GM12878 (cell line): ENCODE data around the gene OR6X1. TPM values are rescaled to one million over a fixed set of nuclear protein-coding genes. Genes with fewer than 3 reads are reported as not detected.

Experiments
- ATAC-seq: fragments of 200-7000 bp; cut with Tn5 transposase; 3 replicates; pipeline ENCODE4 v1.9.1; 2020; ENCODE audit warnings: mild to moderate bottlenecking, moderate library complexity
- BruUV-seq: library from RNA; stranded (reverse); fragments of 400-500 nt; replicated peaks from 2 replicates; lab custom pipeline; 2021; lab: Mats Ljungman, UMichigan
- CTCF ChIA-PET: fragments of 300-600 bp; sonication (Branson Sonifier 250); formaldehyde crosslinking; extraction: SDS; loops from one replicate; lab custom pipeline; 2021; ENCODE audit warnings: inconsistent platforms; lab: Yijun Ruan, JAX
- POLR2A ChIA-PET: fragments of 350-600 bp; formaldehyde crosslinking; extraction: SDS; loops from one replicate; lab custom pipeline; 2021; ENCODE audit warnings: inconsistent platforms; lab: Charles Lee
- RAD21 ChIA-PET: fragments of 300-600 bp; sonication (Branson Sonifier 250); formaldehyde crosslinking; loops from one replicate; lab custom pipeline; 2023; ENCODE audit warnings: antibody characterized with exemption; ENCODE audit not compliant: unreplicated experiment; lab: Charles Lee
- SMC1A ChIA-PET: fragments of 300-600 bp; sonication (Branson Sonifier 250); formaldehyde crosslinking; loops from one replicate; lab custom pipeline; 2023; ENCODE audit not compliant: unreplicated experiment, uncharacterized antibody; lab: Charles Lee
- DNase-seq: peaks from one replicate; pipeline ENCODE4 v3.0.0-alpha.2; 2011; ENCODE audit warnings: low read depth, low spot score
- FAIRE-seq: peaks from 3 replicates; lab custom pipeline; 2011; peaks lifted over from hg19 to GRCh38; lab: Jason Lieb, UNC
- H2AFZ ChIP-seq: 2 replicates; pipeline ENCODE4 v1.6.0; 2011; ENCODE audit warnings: low read depth, low read length, control low read depth; ENCODE audit not compliant: control insufficient read depth
- H3K27ac ChIP-seq: 2 replicates; pipeline ENCODE4 v1.5.1; 2011; ENCODE audit warnings: control low read depth; ENCODE audit not compliant: control insufficient read depth, insufficient read depth
- H3K27me3 ChIP-seq, 2 experiments: replicated peaks in 1 of 2; 2 replicates each; pipeline versions ENCODE4 v1.6.0 to v1.6.1; 2011; ENCODE audit warnings: low read length in 1 of 2; ENCODE audit not compliant: control insufficient read depth in 2 of 2, insufficient read depth in 2 of 2
- H3K36me3 ChIP-seq, 2 experiments: 2 replicates each; pipeline ENCODE4 v1.5.1; 2011; ENCODE audit warnings: low read length in 1 of 2; ENCODE audit not compliant: control insufficient read depth in 2 of 2, insufficient read depth in 2 of 2
- H3K4me1 ChIP-seq: 2 replicates; pipeline ENCODE4 v1.6.1; 2011; ENCODE audit warnings: mild to moderate bottlenecking, low read length, moderate library complexity, mixed read lengths; ENCODE audit not compliant: control insufficient read depth, insufficient read depth
- H3K4me2 ChIP-seq: 2 replicates; pipeline ENCODE4 v1.6.0; 2011; ENCODE audit warnings: control low read depth; ENCODE audit not compliant: control insufficient read depth, insufficient read depth
- H3K4me3 ChIP-seq: fragments of 200-600 bp; sonication (generic); 2 replicates; pipeline ENCODE4 v1.5.1; 2016
- H3K79me2 ChIP-seq: 2 replicates; pipeline ENCODE4 v1.6.0; 2011; ENCODE audit warnings: low read length; ENCODE audit not compliant: control insufficient read depth, insufficient read depth
- H3K9ac ChIP-seq: 2 replicates; pipeline ENCODE4 v1.8.0; 2011; ENCODE audit warnings: low read length, control low read depth, mixed read lengths; ENCODE audit not compliant: control insufficient read depth, insufficient read depth
- H3K9me3 ChIP-seq: replicated peaks from 3 replicates; pipeline ENCODE4 v1.5.1; 2011; ENCODE audit warnings: mild to moderate bottlenecking, low read length; ENCODE audit not compliant: control insufficient read depth, insufficient read depth
- H4K20me1 ChIP-seq: 2 replicates; pipeline ENCODE4 v1.6.0; 2011; ENCODE audit not compliant: control insufficient read depth, insufficient read depth
- CEBPB ChIP-seq, 2 experiments: fragments of 150-350 bp in 1 of 2; IDR thresholded peaks; 2 replicates each; pipeline ENCODE4 v1.6.1; 2012 to 2014; ENCODE audit warnings: low read depth in 2 of 2, low read length in 2 of 2, borderline replicate concordance in 1 of 2, inconsistent platforms in 1 of 2
- CHD2 ChIP-seq: IDR thresholded peaks from 2 replicates; pipeline ENCODE4 v1.6.1; 2011; ENCODE audit warnings: low read depth, low read length, improper control_type of control experiment, borderline replicate concordance
- HCFC1 ChIP-seq: fragments of 150-350 bp; IDR thresholded peaks from 2 replicates; pipeline ENCODE4 v1.6.1; 2014; ENCODE audit warnings: low read length
- IKZF1 ChIP-seq: fragments of 450-650 bp; conservative IDR thresholded peaks from 2 replicates; pipeline ENCODE4 v1.6.1; 2017; ENCODE audit warnings: antibody characterized with exemption, mild to moderate bottlenecking
- KLF5 ChIP-seq: fragments of 450-650 bp; IDR thresholded peaks from 2 replicates; pipeline ENCODE4 v1.6.1; 2014; ENCODE audit warnings: mild to moderate bottlenecking; ENCODE audit not compliant: partially characterized antibody
- MAX ChIP-seq: IDR thresholded peaks from 2 replicates; pipeline ENCODE4 v1.6.1; 2012; ENCODE audit warnings: low read depth, low read length, improper control_type of control experiment
- MYB ChIP-seq: fragments of 150-350 bp; IDR thresholded peaks from 2 replicates; pipeline ENCODE4 v1.6.1; 2014; ENCODE audit warnings: mild to moderate bottlenecking, low read depth, low read length, borderline replicate concordance
- NR2F1 ChIP-seq: fragments of 450-650 bp; conservative IDR thresholded peaks from 2 replicates; pipeline ENCODE4 v1.6.1; 2017; ENCODE audit warnings: mild to moderate bottlenecking
- RBBP5 ChIP-seq: fragments of 200-600 bp; sonication (generic); conservative IDR thresholded peaks from 2 replicates; pipeline ENCODE4 v1.6.1; 2016
- RELB ChIP-seq: fragments of 450-650 bp; IDR thresholded peaks from 2 replicates; pipeline ENCODE4 v1.6.1; 2017; ENCODE audit warnings: low read depth, mild to moderate bottlenecking, moderate library complexity
- ZZZ3 ChIP-seq: IDR thresholded peaks from 2 replicates; pipeline ENCODE4 v1.6.1; 2011; ENCODE audit warnings: low read depth; ENCODE audit not compliant: control insufficient read depth, insufficient read length
- WGBS: methylation state at CpG from one replicate; pipeline ENCODE4 v1.1.6; 2016; ENCODE audit warnings: low lambda C conversion rate; ENCODE audit not compliant: insufficient replicate concordance, insufficient coverage; ENCODE audit errors: missing lambda C conversion rate; 5-methylcytosine and 5-hydroxymethylcytosine counted together
- in situ Hi-C: fragments of 300-500 bp; cut with MboI; formaldehyde crosslinking; loops from 9 replicates; pipeline ENCODE4 v1.14.3; 2018; ENCODE audit warnings: mixed read lengths
- intact Hi-C: fragments of 100-400 bp; cut with micrococcal nuclease; formaldehyde crosslinking; loops from one replicate; pipeline ENCODE4 v1.14.2; 2022; ENCODE audit not compliant: unreplicated experiment
- polyA plus RNA-seq, 11 experiments: library from polyadenylated mRNA; depleted of rRNA in 4 of 11; unstranded in 6 of 11; stranded (reverse) in 5 of 11; fragments of >200 nt; fragmentation: Nextera tagmentation in 4 of 11; fragmentation: Illumina TruSeq in 1 of 11; extraction: Ambion mirVana in 4 of 11; extraction: Trizol in 1 of 11; gene quantifications; 1 replicate in 1 of 11; 2 replicates in 10 of 11; pipeline versions ENCODE4 v1.2.1 to v1.2.3, GENCODE V29; 2011 to 2016; ENCODE audit warnings: inconsistent platforms in 2 of 11, missing spikeins in 2 of 11, low read depth in 1 of 11
- total RNA-seq, 4 experiments: library from RNA; depleted of rRNA in 3 of 4; stranded (reverse); fragments of >200 nt in 3 of 4; fragmentation: Illumina TruSeq in 1 of 4; extraction: Trizol in 1 of 4; gene quantifications; 2 replicates each; pipeline versions ENCODE4 v1.2.1 to v1.2.3, GENCODE V29; 2013 to 2021
- TF ChIP-seq, protein P1 (sequence below): fragments of 450-650 bp; IDR thresholded peaks from 2 replicates; pipeline ENCODE4 v1.6.1; 2016; ENCODE audit warnings: mild to moderate bottlenecking
- TF ChIP-seq, protein P2 (sequence below): IDR thresholded peaks from 2 replicates; pipeline ENCODE4 v1.6.1; 2011; ENCODE audit warnings: borderline replicate concordance, low read depth, mild to moderate bottlenecking, moderate library complexity, mixed read lengths, low read length; ENCODE audit not compliant: insufficient read depth; ENCODE audit errors: extremely low read length

Gene OR6X1
- total and polyA plus RNA-seq, 10 of the 15 experiments (the other 5 are each of a cell fraction or from before 2014, with no cell fraction given): not detected

DNA sequence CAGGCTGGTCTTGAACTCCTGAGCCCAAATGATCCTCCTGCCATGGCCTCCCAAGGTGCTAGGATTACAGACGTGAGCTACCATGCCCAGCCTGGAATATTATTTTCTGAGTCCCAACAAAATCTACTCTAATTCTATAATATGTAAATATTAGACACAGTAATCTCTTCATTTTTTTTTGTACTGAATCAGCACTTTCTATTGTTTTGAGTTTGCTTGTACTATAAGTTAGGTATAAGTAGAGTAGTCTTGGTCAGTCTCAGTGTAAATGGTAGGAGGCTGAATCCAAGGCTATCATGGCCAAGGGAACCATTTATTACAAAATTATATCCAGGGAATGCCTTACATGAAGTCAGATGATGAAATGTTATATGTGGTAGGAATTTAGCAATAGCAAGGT lies 19.6 kb upstream of the OR6X1 start (continued):
- TF ChIP-seq CEBPB (IDR thresholded peaks at IDR 0.05; ENCODE audit: borderline replicate concordance in 1 of 2, low read depth in 2 of 2, low read length in 2 of 2) (no peak), MYB (no peak), ZZZ3 (no peak), IKZF1 (no peak), HCFC1 (no peak), CHD2 (no peak)
- TF ChIP-seq, protein P1, sequence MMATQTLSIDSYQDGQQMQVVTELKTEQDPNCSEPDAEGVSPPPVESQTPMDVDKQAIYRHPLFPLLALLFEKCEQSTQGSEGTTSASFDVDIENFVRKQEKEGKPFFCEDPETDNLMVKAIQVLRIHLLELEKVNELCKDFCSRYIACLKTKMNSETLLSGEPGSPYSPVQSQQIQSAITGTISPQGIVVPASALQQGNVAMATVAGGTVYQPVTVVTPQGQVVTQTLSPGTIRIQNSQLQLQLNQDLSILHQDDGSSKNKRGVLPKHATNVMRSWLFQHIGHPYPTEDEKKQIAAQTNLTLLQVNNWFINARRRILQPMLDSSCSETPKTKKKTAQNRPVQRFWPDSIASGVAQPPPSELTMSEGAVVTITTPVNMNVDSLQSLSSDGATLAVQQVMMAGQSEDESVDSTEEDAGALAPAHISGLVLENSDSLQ: no peak
- TF ChIP-seq, all 136 proteins: peak for 0

DNA sequence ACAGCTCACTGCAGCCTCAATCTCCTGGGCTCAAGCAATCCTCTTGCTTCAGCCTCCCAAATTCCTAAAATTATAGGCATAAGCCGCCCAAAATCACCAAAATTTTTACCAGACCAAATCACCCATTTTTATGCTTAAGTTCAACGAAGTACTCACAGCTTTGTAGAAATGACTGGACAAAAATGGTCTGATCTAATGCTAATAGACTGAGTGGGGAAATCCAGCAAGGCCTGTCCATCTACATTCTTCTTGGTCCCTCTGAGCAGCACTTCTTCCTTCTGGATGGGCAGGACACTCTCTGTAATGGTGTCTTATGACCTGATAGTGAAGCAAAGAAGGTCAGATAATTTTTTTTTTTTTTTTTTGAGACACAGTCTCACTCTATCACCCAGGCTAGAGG lies 18.7 kb upstream of the OR6X1 start:
- no peak for DNase-seq
- ChIA-PET RAD21 (no interaction called here), POLR2A (interaction anchor here (0.7 kb wide), 1 partner anchor 138 kb away, joined by 3 read pairs; no protein-coding TSS in a partner anchor)
- no peak overlapping the region for H3K4me2 ChIP-seq
- no peaks in the 10 kb centered on the region for H4K20me1 ChIP-seq
- ATAC-seq: no peak
- TF ChIP-seq MAX (no peak), KLF5 (no peak), RBBP5 (no peak), NR2F1 (no peak), RELB (no peak)
- TF ChIP-seq, protein P2, sequence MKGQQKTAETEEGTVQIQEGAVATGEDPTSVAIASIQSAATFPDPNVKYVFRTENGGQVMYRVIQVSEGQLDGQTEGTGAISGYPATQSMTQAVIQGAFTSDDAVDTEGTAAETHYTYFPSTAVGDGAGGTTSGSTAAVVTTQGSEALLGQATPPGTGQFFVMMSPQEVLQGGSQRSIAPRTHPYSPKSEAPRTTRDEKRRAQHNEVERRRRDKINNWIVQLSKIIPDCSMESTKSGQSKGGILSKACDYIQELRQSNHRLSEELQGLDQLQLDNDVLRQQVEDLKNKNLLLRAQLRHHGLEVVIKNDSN: no peak
- TF ChIP-seq, all 136 proteins: peak for 0
- Histone ChIP-seq H3K9ac (no peak overlapping the region), H3K27me3 (no peaks in the 10 kb centered on the region), H3K9me3 (no peaks in the 10 kb centered on the region; the same call in 2 of the 3 replicates), H3K27ac (no peak overlapping the region), H3K36me3 (no peaks in the 10 kb centered on the region), H3K4me1 (no peaks in the 10 kb centered on the region), H3K79me2 (no peaks in the 10 kb centered on the region), H3K4me3 (no peak overlapping the region), H2AFZ (no peak overlapping the region)
- no peak for FAIRE-seq
- intact Hi-C loops: no loop called here
- CTCF ChIA-PET: no interaction called here
- SMC1A ChIA-PET: no interaction called here
- no TSS peak for BruUV-seq
- 45% methylated on average over 2 of the region's 2 CpGs for WGBS
- in situ Hi-C loops: no loop called here
